HL-60 (cell line): ENCODE results near the gene AGPAT4.

Experiments
- DNase-seq, 2 experiments: peaks; one replicate each; pipeline ENCODE4 v3.0.0-alpha.2; 2010 to 2020; ENCODE audit warnings: low read depth in 1 of 2, low spot score in 1 of 2
- H3K27ac ChIP-seq: fragments of 250-450 bp; sonication (Bioruptor Pico); replicated peaks from 2 replicates; pipeline ENCODE4 v1.5.1; 2020; ENCODE audit warnings: mild to moderate bottlenecking, moderate library complexity
- H3K27me3 ChIP-seq: fragments of 250-450 bp; sonication (Bioruptor Pico); 2 replicates; pipeline ENCODE4 v1.5.1; 2021; ENCODE audit warnings: mild to moderate bottlenecking, moderate library complexity; ENCODE audit not compliant: insufficient read depth, poor library complexity, severe bottlenecking
- H3K4me3 ChIP-seq: replicated peaks from 2 replicates; pipeline ENCODE4 v1.5.1; 2011; ENCODE audit warnings: mild to moderate bottlenecking, control low read depth, low read length; ENCODE audit not compliant: insufficient read depth
- GABPA ChIP-seq: IDR thresholded peaks from 2 replicates; pipeline ENCODE4 v1.6.1; 2012; ENCODE audit warnings: low read depth
- POLR2AphosphoS5 ChIP-seq: IDR thresholded peaks from 2 replicates; pipeline ENCODE4 v1.6.1; 2012; ENCODE audit warnings: low read depth
- SPI1 ChIP-seq: IDR thresholded peaks from 2 replicates; pipeline ENCODE4 v1.6.1; 2012; ENCODE audit warnings: low read depth, mild to moderate bottlenecking, borderline replicate concordance
- TF ChIP-seq, protein P1 (sequence below): IDR thresholded peaks from 2 replicates; pipeline ENCODE4 v1.6.1; 2012; ENCODE audit warnings: low read depth; ENCODE audit not compliant: insufficient replicate concordance
- TF ChIP-seq, protein P2 (sequence below): IDR thresholded peaks from one replicate; pipeline ENCODE4 v1.5.1; 2011; ENCODE audit warnings: low read length, control low read depth, inconsistent platforms; ENCODE audit not compliant: insufficient read depth

AGPAT4 gene

DNA sequence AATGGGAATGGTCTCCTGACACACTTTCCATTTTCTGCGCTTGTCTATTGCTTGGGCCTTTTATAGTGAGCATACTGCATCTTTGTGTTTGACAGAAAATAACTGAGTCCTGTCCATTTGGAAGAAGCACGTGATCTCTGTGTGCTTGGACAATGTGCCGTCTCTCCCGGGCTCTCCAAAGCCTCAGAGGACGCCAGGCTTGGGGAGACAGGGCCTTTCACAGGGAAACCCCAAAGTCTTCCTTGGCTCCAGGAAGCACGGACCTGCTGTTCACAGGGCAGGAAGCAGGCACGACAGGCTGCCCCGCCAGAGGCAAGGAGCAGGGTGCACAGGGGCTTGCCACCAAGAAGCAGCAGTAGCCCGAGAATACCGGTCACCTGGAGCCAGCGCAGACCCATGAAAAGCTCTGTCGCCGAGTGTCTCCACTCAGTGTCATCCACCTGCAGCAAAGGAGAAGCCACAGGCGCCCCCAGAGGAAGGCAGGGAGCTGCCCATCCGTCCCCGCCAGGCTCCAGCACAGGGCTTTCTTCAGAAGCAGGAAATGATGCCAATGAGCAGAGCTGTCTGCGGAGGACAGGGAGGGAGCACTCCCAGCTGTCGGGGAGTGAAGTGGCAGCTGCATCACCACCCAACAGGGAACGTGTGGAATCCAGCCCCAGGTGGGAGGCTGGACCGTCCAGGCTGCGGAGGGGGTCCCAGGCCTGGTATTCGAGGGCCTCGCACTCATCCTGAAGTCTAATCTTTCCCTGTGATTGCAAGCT is 135.1 kb downstream of the AGPAT4 start:
- TF ChIP-seq, protein P1, sequence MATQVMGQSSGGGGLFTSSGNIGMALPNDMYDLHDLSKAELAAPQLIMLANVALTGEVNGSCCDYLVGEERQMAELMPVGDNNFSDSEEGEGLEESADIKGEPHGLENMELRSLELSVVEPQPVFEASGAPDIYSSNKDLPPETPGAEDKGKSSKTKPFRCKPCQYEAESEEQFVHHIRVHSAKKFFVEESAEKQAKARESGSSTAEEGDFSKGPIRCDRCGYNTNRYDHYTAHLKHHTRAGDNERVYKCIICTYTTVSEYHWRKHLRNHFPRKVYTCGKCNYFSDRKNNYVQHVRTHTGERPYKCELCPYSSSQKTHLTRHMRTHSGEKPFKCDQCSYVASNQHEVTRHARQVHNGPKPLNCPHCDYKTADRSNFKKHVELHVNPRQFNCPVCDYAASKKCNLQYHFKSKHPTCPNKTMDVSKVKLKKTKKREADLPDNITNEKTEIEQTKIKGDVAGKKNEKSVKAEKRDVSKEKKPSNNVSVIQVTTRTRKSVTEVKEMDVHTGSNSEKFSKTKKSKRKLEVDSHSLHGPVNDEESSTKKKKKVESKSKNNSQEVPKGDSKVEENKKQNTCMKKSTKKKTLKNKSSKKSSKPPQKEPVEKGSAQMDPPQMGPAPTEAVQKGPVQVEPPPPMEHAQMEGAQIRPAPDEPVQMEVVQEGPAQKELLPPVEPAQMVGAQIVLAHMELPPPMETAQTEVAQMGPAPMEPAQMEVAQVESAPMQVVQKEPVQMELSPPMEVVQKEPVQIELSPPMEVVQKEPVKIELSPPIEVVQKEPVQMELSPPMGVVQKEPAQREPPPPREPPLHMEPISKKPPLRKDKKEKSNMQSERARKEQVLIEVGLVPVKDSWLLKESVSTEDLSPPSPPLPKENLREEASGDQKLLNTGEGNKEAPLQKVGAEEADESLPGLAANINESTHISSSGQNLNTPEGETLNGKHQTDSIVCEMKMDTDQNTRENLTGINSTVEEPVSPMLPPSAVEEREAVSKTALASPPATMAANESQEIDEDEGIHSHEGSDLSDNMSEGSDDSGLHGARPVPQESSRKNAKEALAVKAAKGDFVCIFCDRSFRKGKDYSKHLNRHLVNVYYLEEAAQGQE: no peak
- TF ChIP-seq GABPA (no peak), POLR2AphosphoS5 (no peak), SPI1 (no peak)
- TF ChIP-seq, protein P2, sequence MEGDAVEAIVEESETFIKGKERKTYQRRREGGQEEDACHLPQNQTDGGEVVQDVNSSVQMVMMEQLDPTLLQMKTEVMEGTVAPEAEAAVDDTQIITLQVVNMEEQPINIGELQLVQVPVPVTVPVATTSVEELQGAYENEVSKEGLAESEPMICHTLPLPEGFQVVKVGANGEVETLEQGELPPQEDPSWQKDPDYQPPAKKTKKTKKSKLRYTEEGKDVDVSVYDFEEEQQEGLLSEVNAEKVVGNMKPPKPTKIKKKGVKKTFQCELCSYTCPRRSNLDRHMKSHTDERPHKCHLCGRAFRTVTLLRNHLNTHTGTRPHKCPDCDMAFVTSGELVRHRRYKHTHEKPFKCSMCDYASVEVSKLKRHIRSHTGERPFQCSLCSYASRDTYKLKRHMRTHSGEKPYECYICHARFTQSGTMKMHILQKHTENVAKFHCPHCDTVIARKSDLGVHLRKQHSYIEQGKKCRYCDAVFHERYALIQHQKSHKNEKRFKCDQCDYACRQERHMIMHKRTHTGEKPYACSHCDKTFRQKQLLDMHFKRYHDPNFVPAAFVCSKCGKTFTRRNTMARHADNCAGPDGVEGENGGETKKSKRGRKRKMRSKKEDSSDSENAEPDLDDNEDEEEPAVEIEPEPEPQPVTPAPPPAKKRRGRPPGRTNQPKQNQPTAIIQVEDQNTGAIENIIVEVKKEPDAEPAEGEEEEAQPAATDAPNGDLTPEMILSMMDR: no peak
- H3K4me3 ChIP-seq: no peak overlapping the region

GRCh38 chr6:161137839-161138542 is 135.9 kb downstream of the AGPAT4 start:
- no peaks in the 10 kb centered on the region for H3K27me3 ChIP-seq
- no peak for DNase-seq
- TF ChIP-seq, protein P2: no peak
- TF ChIP-seq POLR2AphosphoS5 (no peak), GABPA (no peak), SPI1 (no peak)
- TF ChIP-seq, protein P1: no peak
- H3K27ac ChIP-seq: no peak overlapping the region
- no peak overlapping the region for H3K4me3 ChIP-seq

More for the DNA sequence above, 135.1 kb downstream of the AGPAT4 start:
- DNase-seq: no peak
- Histone ChIP-seq H3K27me3 (no peaks in the 10 kb centered on the region), H3K27ac (no peak overlapping the region)

DNA sequence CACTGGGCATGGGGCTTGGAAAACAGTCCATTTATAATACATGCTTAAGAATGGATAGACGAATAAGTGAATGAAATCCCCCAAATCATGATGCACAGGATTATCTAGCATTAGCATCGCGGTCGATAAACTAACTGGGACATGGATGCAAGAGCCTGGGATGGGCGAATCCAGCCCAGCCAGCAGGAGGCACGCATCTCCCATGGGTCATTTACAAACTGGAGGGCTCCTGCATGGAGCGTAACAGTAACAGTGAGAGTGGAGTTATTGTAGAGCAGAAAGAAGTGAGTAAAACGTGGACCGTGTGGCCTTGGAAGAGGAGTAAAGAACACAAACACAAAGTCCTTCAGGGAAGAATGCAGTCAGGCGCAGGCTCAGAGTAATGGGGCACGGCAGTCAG is 136.5 kb downstream of the AGPAT4 start:
- Histone ChIP-seq H3K4me3 (no peak overlapping the region), H3K27me3 (no peaks in the 10 kb centered on the region), H3K27ac (no peak overlapping the region)
- no peak for DNase-seq
- TF ChIP-seq, protein P1: no peak
- TF ChIP-seq POLR2AphosphoS5 (no peak), GABPA (no peak), SPI1 (no peak)
- TF ChIP-seq, protein P2: no peak
